HG03196 (cell line): Measurements from ENCODE around the gene ZNF865.
A peak's percentile ranks its signal among the peaks of the same experiment; 100 is the strongest.

Experiments used
- ATAC-seq: cut with Tn5 transposase; IDR thresholded peaks from one replicate; pipeline ENCODE4 v1.9.1; 2021; ENCODE audit not compliant: unreplicated experiment

The ZNF865 gene

GRCh38 chr19:55586976-55587668 lies 18.3 kb upstream of the ZNF865 start:
- ATAC-seq: peak; percentile 75

- ATAC-seq: no peak
Observed at GRCh38 chr19:55588738-55589137, 16.7 kb upstream of the ZNF865 start.

- no peak for ATAC-seq
Observed at GRCh38 chr19:55590109-55590508, 15.3 kb upstream of the ZNF865 start.

GRCh38 chr19:55590617-55591016 lies 14.8 kb upstream of the ZNF865 start:
- ATAC-seq: no peak

- no peak for ATAC-seq
Observed at GRCh38 chr19:55591555-55591954, 13.9 kb upstream of the ZNF865 start.

GRCh38 chr19:55592391-55593090 lies 12.9 kb upstream of the ZNF865 start:
- no peak for ATAC-seq

GRCh38 chr19:55593096-55593772 lies 12.2 kb upstream of the ZNF865 start:
- no peak for ATAC-seq

GRCh38 chr19:55594996-55595545 lies 10.4 kb upstream of the ZNF865 start:
- no peak for ATAC-seq

GRCh38 chr19:55596304-55596703 lies 9.1 kb upstream of the ZNF865 start:
- ATAC-seq: no peak

- no peak for ATAC-seq
Observed at GRCh38 chr19:55597501-55597921, 7.9 kb upstream of the ZNF865 start.

- ATAC-seq: no peak
Observed at GRCh38 chr19:55598034-55598433, 7.4 kb upstream of the ZNF865 start.

- peak; percentile 43 for ATAC-seq
Observed at GRCh38 chr19:55598719-55599467, 6.6 kb upstream of the ZNF865 start.

- peak; percentile 49 for ATAC-seq
Observed at GRCh38 chr19:55599468-55599841, 6.0 kb upstream of the ZNF865 start, which contains the start of gene FIZ1. Gene FIZ1 (minus strand): TSS chr19:55599517. CDS start chr19:55597865, 1,652 bp downstream.

- ATAC-seq: peak; percentile 42
Observed at GRCh38 chr19:55599842-55600661, 5.4 kb upstream of the ZNF865 start, which contains the start of gene ZNF524. Gene ZNF524 (plus strand): TSS chr19:55600288. CDS start chr19:55602113, 1,825 bp downstream.

GRCh38 chr19:55600662-55601028 lies 4.8 kb upstream of the ZNF865 start:
- no peak for ATAC-seq

GRCh38 chr19:55601084-55601483 lies 4.4 kb upstream of the ZNF865 start:
- no peak for ATAC-seq

GRCh38 chr19:55602104-55603001 lies 3.1 kb upstream of the ZNF865 start:
- ATAC-seq: no peak

- ATAC-seq: no peak
Observed at GRCh38 chr19:55603115-55603514, 2.3 kb upstream of the ZNF865 start.
